ENCODE measurements around the gene RNF223. TPM values are rescaled to one million over a fixed set of nuclear protein-coding genes. Genes with fewer than 3 reads are reported as not detected.
"Not testable (repeated sequence)": the region's sequence is repeated elsewhere in the genome, so short reads cannot be mapped to it uniquely, and the experiment has no call there.

Gene RNF223
- total RNA-seq, 2 experiments from 2014 or later, result not detected

DNA sequence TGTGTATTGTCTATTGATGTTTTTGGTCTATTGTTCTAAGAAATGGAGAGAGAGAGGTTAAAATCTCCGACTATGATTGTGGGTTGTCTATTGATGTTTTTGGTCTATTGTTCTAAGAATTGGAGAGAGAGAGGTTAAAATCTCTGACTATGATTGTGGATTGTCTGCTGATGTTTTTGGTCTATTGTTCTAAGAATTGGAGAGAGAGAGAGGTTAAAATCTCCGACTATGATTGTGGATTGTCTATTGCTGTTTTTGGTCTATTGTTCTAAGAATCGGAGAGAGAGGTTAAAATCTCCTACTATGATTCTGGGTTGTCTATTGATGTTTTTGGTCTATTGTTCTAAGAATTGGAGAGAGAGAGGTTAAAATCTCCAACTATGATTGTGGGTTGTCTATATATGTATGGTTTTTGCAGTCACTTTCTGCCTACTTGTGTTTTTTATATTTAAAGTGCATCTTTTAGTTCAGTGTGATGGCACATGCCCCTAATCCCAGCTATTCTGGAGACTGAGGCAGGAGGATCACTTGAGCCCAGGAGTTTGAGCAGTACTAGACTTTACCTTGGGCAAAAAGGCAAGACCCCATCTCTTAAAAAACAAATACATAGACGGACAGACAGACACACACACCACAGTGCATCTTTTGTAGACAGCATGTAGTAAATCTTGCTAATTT, 25.5 kb upstream of the RNF223 start:
- Mint-ChIP-seq H3K4me1 (peaks cover 48% of the 10 kb centered on the region), H3K27me3 (peaks cover 12% of the 10 kb centered on the region), H3K9me3 (ENCODE audit: low read depth) (peaks cover 31% of the 10 kb centered on the region), H3K27ac (peak overlapping the region; percentile 87), H3K4me3 (peak overlapping the region; percentile 34), H3K36me3 (peaks cover 51% of the 10 kb centered on the region)
- CTCF ChIA-PET, result no interaction called here
- ATAC-seq (no peak), DNase-seq (no peak)

DNA sequence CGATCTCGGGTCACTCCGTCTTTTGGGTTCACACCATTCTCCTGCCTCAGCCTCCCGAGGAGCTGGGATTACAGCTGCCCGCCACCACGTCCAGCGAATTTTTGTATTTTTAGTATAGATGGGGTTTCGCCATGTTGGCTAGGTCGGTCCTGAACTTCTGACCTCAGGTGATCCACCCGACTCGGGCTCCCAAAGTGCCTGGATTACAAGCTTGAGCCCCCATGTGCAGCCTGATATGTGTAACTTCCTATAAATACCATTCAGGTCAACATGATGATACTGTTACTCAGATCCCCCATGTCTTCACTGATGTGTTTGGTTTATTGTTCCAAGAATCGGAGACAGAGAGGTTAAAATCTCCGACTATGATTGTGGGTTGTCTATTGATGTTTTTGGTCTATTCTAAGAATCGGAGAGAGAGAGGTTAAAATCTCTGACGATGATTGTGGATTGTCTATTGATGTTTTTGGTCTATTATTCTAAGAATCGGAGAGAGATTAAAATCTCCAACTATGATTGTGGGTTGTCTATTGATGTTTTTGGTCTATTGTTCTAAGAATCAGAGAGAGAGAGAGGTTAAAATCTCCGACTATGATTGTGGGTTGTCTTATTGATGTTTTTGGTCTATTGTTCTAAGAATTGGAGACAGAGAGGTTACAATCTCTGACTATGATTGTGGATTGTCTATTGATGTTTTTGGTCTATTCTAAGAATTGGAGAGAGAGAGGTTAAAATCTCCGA, 24.7 kb upstream of the RNF223 start:
- H3K27me3 Mint-ChIP-seq, result peaks cover 12% of the 10 kb centered on the region
- H3K36me3 Mint-ChIP-seq, result peaks cover 46% of the 10 kb centered on the region
- peak overlapping the region; percentile 34 for H3K4me3 Mint-ChIP-seq
- CTCF ChIA-PET, result no interaction called here
- peak overlapping the region; percentile 87 for H3K27ac Mint-ChIP-seq
- H3K9me3 Mint-ChIP-seq (ENCODE audit: low read depth), result peaks cover 31% of the 10 kb centered on the region
- no peak for DNase-seq
- peaks cover 40% of the 10 kb centered on the region for H3K4me1 Mint-ChIP-seq
- peak; percentile 47 for ATAC-seq

DNA sequence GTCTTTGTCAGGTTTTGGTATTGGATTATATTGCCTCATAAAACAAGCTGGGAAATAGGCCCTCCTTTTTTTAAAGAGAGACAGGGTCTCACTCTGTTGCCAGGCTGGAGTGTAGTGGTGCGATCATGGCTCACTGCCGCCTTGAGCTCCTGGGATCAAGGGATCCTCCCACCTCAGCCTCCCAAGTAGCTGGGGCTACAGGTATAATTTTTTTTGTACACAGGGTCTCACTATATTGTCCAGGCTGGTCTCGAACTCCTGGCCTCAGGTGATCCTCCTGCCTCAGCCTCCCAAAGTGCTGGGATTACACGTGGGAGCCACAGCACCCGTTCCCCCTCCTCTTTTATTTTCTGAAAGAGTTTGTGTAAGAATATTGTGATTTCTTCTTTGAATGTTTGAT, 22.0 kb upstream of the RNF223 start:
- Mint-ChIP-seq H3K9me3 (ENCODE audit: low read depth) (peaks cover 24% of the 10 kb centered on the region), H3K36me3 (peaks cover 32% of the 10 kb centered on the region), H3K4me1 (peaks cover 27% of the 10 kb centered on the region)
- H3K4me3 Mint-ChIP-seq, ATAC-seq, H3K27ac Mint-ChIP-seq, DNase-seq, CTCF ChIA-PET, H3K27me3 Mint-ChIP-seq: not testable (repeated sequence)

DNA sequence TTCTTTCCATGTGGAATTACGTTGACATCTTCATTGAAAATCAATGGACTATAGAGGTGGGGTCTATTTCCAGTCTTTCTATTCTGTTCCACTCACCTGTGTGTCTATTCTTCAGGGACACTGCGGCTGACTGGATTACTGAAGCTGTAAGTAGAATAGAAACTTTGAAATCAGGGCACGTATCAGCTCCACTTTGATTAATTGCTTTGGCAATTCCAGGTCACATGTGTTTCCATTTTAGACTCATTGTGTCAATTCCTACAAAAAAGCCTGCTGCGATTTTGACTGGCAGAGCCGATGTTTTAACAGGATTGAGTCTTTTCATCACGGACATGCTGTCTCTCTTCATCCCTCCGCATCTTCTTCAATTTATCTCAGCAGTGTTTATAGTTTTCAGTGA, 20.9 kb upstream of the RNF223 start:
- peaks cover 19% of the 10 kb centered on the region for H3K9me3 Mint-ChIP-seq (ENCODE audit: low read depth)
- no peak for DNase-seq
- H3K27me3 Mint-ChIP-seq, result peaks cover 5% of the 10 kb centered on the region
- H3K4me1 Mint-ChIP-seq, result peaks cover 19% of the 10 kb centered on the region
- no peak for ATAC-seq
- CTCF ChIA-PET, result no interaction called here
- H3K27ac Mint-ChIP-seq, result no peak overlapping the region
- no peak overlapping the region for H3K4me3 Mint-ChIP-seq
- H3K36me3 Mint-ChIP-seq, result peaks cover 26% of the 10 kb centered on the region

DNA sequence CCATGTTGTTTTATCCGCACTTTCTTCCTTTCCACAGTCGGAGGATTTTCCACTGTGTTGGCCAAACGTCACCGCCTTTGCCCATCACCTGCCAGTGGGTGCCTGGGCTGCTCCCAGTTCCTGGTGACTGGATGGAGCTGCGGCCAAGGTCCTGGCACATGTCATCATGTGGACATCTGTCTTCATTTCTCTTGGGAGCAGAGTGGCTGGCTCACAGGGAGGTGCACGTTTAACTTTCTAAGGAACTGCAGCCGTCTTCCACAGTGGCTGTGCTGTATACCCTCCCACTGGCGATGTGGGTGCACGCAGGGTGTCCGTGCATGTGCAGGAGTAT, 19.5 kb upstream of the RNF223 start:
- H3K27me3 Mint-ChIP-seq, result no peaks in the 10 kb centered on the region
- peaks cover 5% of the 10 kb centered on the region for H3K4me1 Mint-ChIP-seq
- CTCF ChIA-PET, result no interaction called here
- no peak overlapping the region for H3K4me3 Mint-ChIP-seq
- no peak for DNase-seq
- H3K9me3 Mint-ChIP-seq (ENCODE audit: low read depth), result peaks cover 5% of the 10 kb centered on the region
- ATAC-seq, result no peak
- peaks cover 13% of the 10 kb centered on the region for H3K36me3 Mint-ChIP-seq
- no peak overlapping the region for H3K27ac Mint-ChIP-seq

DNA sequence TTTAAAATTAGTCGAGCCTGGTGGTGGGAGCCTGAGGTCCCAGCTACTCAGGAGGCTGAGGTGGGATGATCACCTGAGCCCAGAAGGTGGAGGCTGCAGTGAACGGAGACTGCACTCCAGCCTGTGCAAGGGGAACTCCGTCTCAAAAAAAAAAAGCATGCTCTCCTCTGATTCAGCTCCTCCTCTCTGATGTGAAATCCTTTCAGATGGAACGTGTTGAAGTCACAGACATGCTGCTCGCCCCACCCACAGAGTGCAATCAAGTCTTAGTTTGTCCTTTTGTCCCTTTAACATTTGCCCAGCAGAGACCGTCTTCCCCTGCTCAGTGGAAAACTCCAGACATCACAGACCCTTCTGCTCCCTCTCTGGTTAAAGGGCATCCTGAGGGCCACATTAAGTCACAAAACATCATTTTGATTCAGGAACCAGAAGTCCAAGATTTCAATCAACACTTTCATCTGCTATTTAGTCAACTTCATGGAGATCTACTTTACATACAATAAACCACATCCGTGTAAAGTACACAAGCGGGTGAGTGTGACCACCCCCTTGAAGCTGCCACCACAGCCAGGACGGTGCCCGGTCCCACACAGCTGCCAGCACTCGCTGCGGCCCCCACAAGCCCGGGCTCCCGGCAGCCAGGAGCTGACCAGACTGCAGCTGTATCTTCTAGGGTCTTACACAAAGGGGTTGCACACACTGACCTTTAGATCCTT, 18.9 kb upstream of the RNF223 start:
- DNase-seq (no peak), ATAC-seq (no peak)
- Mint-ChIP-seq H3K4me3 (no peak overlapping the region), H3K9me3 (ENCODE audit: low read depth) (peaks cover 4% of the 10 kb centered on the region), H3K27me3 (no peaks in the 10 kb centered on the region), H3K27ac (no peak overlapping the region), H3K4me1 (no peaks in the 10 kb centered on the region), H3K36me3 (peaks cover 13% of the 10 kb centered on the region)
- CTCF ChIA-PET, result no interaction called here

DNA sequence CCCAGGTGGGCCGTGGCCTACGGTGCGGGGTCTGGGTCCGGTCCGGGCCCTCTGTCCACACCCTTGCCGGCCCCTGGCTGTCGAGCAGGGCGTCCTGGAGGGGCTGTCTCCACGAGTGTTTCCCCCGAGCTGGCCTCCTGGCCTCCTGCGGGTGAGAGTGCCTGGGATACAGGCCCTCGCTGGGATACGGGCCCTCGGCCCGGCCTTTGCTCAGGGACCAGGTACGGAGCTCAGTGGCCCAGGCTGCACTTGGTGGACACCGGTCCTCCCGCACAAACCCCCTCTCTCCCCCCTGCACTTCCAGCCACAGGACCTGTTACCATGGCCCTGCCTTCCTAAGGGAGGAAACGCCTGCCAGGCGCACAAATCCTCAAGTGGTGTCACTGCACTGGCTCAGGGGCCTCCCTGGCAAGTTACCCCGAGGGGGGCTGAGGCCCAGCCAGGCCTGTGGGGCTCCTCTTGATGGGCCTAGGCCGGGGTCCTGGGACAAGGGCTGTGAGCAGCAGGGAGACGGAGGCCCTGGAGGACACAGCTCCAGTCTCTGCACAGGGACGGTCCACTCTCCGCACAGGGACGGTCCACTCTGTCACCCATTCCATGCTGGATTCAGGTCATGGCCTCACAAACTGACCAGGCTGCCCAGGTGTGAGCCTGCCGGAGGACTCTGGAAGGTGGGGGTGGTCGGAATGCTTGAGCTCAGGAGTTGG, 18.2 kb upstream of the RNF223 start:
- DNase-seq (no peak), ATAC-seq (no peak)
- no peaks in the 10 kb centered on the region for H3K4me1 Mint-ChIP-seq
- H3K4me3 Mint-ChIP-seq, result no peak overlapping the region
- CTCF ChIA-PET, result interaction anchor here (1.3 kb wide), 1 partner anchor 30 kb away, joined by 4 read pairs; no protein-coding TSS in a partner anchor
- H3K27me3 Mint-ChIP-seq, result no peaks in the 10 kb centered on the region
- peaks cover 2% of the 10 kb centered on the region for H3K9me3 Mint-ChIP-seq (ENCODE audit: low read depth)
- H3K36me3 Mint-ChIP-seq, result peaks cover 10% of the 10 kb centered on the region
- H3K27ac Mint-ChIP-seq, result no peak overlapping the region

DNA sequence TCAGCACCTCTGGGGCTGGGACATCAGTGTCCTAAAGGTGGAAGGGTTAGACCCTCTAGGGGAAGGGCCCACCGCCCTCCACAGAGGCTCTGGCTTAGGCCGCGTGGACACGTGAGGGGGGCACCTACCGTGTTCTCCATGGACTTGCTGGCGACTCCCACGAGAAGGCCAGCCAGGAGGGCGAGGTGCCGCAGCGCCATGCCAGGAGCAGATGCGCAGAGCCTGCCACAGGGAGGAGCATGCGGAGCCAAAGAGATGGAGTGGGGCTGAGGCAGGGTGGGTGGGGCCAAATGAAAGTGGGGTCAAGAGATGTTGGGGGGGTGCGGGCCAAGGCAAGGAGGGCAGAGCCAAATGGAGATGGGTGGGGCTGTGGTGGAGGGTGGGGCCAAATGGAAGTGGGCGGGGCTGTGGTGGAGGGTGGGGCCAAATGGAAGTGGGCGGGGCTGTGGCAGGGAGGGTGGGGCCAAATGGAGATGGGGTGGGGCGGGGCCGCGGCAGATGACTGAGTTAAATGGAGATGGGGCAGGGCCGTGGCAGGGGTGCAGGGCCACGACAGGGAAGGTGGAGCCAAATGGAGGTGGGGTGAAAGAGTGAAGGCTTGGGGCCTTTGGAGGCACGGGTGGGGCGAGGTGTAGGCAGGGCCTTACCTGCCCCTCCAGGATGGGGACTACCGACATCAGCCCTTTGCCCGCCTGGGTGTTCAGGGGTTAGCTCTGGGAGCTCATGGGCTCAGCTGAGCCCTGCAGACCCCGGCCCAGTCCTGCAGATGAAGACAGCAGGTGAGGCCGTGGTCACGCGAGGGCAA, 17.4 kb upstream of the RNF223 start:
- CTCF ChIA-PET, result interaction anchor here (1.3 kb wide), 1 partner anchor 31 kb away, joined by 4 read pairs; no protein-coding TSS in a partner anchor
- DNase-seq, result no peak
- ATAC-seq, result no peak

DNA sequence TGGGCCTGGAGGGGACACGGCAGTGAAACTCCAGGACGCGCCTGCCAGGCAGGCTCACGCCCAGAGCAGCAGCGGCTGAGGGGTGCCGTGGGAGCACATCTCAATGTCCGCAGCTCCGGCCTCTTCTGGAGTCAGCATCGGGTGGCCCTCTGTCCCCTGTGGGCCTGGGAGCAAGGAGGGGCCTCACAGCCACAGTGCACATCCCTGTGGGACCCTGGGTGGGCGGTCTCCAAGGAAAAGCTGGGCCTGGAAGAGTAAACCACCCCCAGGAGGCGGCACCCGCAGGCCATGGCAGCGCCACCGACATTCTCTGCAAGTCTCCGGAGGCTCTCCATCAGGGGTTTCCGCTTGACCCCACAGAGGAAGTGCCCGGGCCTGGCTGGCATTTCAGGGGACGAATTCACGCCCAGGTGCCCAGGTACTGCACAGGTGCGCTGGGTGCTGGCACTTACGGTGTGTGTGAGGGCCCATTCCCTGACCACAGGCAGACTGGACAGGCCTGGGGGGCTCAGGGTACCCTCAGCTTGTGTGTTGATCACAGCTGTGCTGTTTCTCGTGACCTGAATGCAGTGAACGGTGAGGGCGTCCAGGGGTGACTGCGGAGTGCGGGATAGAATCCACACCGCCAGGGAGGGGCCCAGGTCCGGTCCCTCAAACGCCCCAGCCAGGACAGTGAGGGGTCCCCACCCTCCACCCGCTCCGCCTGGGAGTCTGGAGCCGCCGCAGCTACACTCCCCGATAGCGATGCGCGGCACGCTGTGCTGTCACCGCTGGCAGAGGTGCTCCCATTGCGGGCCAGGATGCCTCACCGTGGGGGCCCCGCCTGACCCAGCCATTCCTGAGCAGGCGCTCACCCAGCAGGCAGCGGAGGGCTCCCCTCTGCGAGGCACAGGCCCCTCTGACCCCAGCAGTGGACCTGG, 16.6 kb upstream of the RNF223 start:
- DNase-seq, result no peak
- no peak overlapping the region for H3K4me3 Mint-ChIP-seq
- peaks cover 6% of the 10 kb centered on the region for H3K36me3 Mint-ChIP-seq
- CTCF ChIA-PET, result interaction anchor here (1.2 kb wide), 1 partner anchor 30 kb away, joined by 3 read pairs; no protein-coding TSS in a partner anchor
- H3K27ac Mint-ChIP-seq, result no peak overlapping the region
- ATAC-seq, result no peak
- no peaks in the 10 kb centered on the region for H3K27me3 Mint-ChIP-seq
- H3K4me1 Mint-ChIP-seq, result no peaks in the 10 kb centered on the region
- peaks cover 2% of the 10 kb centered on the region for H3K9me3 Mint-ChIP-seq (ENCODE audit: low read depth)

More for the DNA sequence above, 17.4 kb upstream of the RNF223 start:
- Mint-ChIP-seq H3K4me3 (no peak overlapping the region), H3K4me1 (no peaks in the 10 kb centered on the region), H3K9me3 (ENCODE audit: low read depth) (peaks cover 2% of the 10 kb centered on the region), H3K36me3 (peaks cover 9% of the 10 kb centered on the region), H3K27me3 (no peaks in the 10 kb centered on the region), H3K27ac (no peak overlapping the region)

DNA sequence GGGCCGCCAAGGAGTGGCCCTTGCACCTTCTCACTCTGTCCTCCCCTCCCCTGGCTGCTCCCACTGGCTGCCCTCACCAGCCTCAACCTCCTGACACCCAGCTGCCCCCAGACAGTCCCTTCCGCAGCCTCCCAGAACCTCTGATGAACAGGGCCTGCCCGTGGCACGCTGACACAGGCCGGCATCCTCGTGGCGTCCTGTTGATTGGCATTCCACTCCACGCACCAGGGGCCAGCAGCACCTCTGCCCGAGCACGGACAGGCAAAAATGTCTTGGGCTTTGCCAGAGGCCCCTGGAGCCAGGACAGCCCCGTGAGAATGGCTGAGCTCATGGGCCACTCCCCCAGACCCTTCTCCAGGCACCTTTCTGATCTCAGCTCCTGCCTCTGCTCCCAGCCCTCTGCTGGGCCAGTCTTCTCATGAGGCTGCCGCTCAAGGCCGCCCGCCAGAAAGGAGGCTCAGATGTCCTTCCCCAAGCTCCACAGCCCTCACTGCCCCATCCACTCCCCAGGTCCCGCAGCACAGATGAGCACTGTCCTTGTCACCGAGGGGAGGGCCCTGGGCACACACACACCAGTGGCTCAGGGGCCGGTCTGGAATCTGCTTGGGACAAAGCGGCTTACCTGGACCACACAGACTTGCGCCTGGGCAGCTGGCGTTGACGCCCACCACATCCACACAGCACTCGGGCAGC, 15.8 kb upstream of the RNF223 start:
- no peak for ATAC-seq
- Mint-ChIP-seq H3K27ac (no peak overlapping the region), H3K4me1 (no peaks in the 10 kb centered on the region), H3K36me3 (peaks cover 3% of the 10 kb centered on the region), H3K4me3 (no peak overlapping the region), H3K27me3 (no peaks in the 10 kb centered on the region), H3K9me3 (ENCODE audit: low read depth) (no peaks in the 10 kb centered on the region)
- CTCF ChIA-PET, result interaction anchor here (1.2 kb wide), 1 partner anchor 31 kb away, joined by 3 read pairs; no protein-coding TSS in a partner anchor
- no peak for DNase-seq

DNA sequence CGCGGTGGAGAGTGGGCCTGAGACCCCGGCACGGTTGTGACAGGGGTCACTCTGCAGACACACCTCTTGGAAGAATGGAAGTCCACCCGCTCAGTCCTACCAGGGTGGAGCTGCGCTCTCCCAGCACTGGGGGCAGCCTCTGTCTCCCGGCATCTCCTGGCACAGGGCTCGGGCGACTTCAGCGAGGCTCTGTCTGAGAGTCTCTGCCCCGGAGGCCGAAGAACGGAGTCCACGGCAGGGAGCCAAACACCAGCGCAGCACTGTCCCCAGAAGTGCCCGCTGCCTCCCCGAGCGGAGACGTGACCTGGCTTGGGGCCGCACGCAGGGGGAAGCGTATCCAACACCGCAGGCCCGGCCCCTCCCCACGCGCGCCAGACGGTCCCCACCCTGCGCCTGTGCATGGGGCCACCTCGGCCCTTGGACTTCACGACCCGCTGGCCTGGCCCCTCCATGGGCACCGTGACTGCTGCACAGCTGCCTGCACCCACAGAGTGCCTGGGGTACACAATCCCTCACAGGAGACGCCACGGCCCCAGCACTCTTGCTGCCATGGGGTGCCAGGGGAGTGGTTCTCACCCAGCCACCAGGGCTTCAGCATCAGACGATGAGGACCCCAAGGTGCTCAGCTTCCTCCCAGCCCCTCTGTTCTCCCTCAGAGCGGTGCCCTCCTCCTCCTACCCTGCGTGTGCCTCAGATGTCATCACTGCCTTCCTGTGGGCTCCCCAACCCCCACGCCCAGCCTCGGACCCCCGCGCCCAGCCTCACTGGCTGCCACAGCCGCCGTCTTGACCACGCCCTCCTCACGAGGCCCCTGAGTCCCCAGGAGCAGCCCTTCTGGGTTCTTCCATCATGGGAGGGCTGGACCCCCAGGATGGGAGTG, 14.9 kb upstream of the RNF223 start:
- H3K4me1 Mint-ChIP-seq, result no peaks in the 10 kb centered on the region
- no peak overlapping the region for H3K27ac Mint-ChIP-seq
- H3K9me3 Mint-ChIP-seq (ENCODE audit: low read depth), result no peaks in the 10 kb centered on the region
- H3K36me3 Mint-ChIP-seq, result peaks cover 3% of the 10 kb centered on the region
- no peak overlapping the region for H3K4me3 Mint-ChIP-seq
- ATAC-seq (no peak), DNase-seq (no peak)
- no peaks in the 10 kb centered on the region for H3K27me3 Mint-ChIP-seq
- CTCF ChIA-PET, result no interaction called here
